ENCODE data around the gene LPAR2. TPM values are rescaled to one million over a fixed set of nuclear protein-coding genes. Genes with fewer than 3 reads are reported as not detected.

LPAR2 gene
- total RNA-seq, 4 donors from 2014 or later = 27.4 to 36.2 (median 32.6) TPM

GRCh38 chr19:19588546-19588945 is 39.5 kb downstream of the LPAR2 start:
- no peaks in the 10 kb centered on the region for H3K27me3 ChIP-seq
- no peak overlapping the region for H3K27ac ChIP-seq
- DNase-seq (ENCODE audit: low spot score in 2 of 2) = no peak
- WGBS = 79% methylated on average over 2 of the region's 2 CpGs
- no peaks in the 10 kb centered on the region for H3K36me3 ChIP-seq
- H3K4me3 ChIP-seq = no peak overlapping the region
- peaks cover 27% of the 10 kb centered on the region for H3K4me1 ChIP-seq
- TF ChIP-seq CTCF (IDR thresholded peaks at IDR 0.05) (no peak), POLR2A (IDR thresholded peaks at IDR 0.05) (no peak), POLR2AphosphoS5 (IDR thresholded peaks at IDR 0.05) (no peak), EP300 (IDR thresholded peaks at IDR 0.05) (no peak)
- H3K9me3 ChIP-seq = no peaks in the 10 kb centered on the region

GRCh38 chr19:19587771-19588170 is 40.2 kb downstream of the LPAR2 start:
- Histone ChIP-seq H3K4me3 (no peak overlapping the region), H3K4me1 (peaks cover 27% of the 10 kb centered on the region), H3K27me3 (no peaks in the 10 kb centered on the region), H3K27ac (no peak overlapping the region), H3K9me3 (no peaks in the 10 kb centered on the region), H3K36me3 (no peaks in the 10 kb centered on the region)
- TF ChIP-seq EP300 (IDR thresholded peaks at IDR 0.05) = no peak
- TF ChIP-seq CTCF (IDR thresholded peaks at IDR 0.05) = no peak
- no peak for TF ChIP-seq POLR2AphosphoS5 (IDR thresholded peaks at IDR 0.05)
- no peak for TF ChIP-seq POLR2A (IDR thresholded peaks at IDR 0.05)
- 97% methylated on average over 5 of the region's 5 CpGs for WGBS
- DNase-seq (ENCODE audit: low spot score in 2 of 2) = no peak

GRCh38 chr19:19584356-19584755 is 43.7 kb downstream of the LPAR2 start:
- 93% methylated on average over 6 of the region's 6 CpGs for WGBS
- no peaks in the 10 kb centered on the region for H3K4me1 ChIP-seq

GRCh38 chr19:19582471-19582870 is 45.5 kb downstream of the LPAR2 start:
- 96% methylated on average over 2 of the region's 6 CpGs for whole genome bisulfite sequencing
- no peak for DNase-seq (ENCODE audit: low spot score in 2 of 2)
- H3K27ac ChIP-seq = no peak overlapping the region
- H3K9me3 ChIP-seq = no peaks in the 10 kb centered on the region
- TF ChIP-seq CTCF (IDR thresholded peaks at IDR 0.05) (no peak), POLR2AphosphoS5 (IDR thresholded peaks at IDR 0.05) (no peak), POLR2A (IDR thresholded peaks at IDR 0.05) (no peak)
- H3K4me3 ChIP-seq = no peak overlapping the region
- no peaks in the 10 kb centered on the region for H3K4me1 ChIP-seq
- H3K36me3 ChIP-seq = no peaks in the 10 kb centered on the region
- no peaks in the 10 kb centered on the region for H3K27me3 ChIP-seq

More at GRCh38 chr19:19584356-19584755, 43.7 kb downstream of the LPAR2 start:
- H3K4me3 ChIP-seq = no peak overlapping the region
- H3K36me3 ChIP-seq = no peaks in the 10 kb centered on the region
- H3K27me3 ChIP-seq = no peaks in the 10 kb centered on the region
- no peak overlapping the region for H3K27ac ChIP-seq
- DNase-seq (ENCODE audit: low spot score in 2 of 2) = no peak
- no peaks in the 10 kb centered on the region for H3K9me3 ChIP-seq
- TF ChIP-seq POLR2AphosphoS5 (IDR thresholded peaks at IDR 0.05) (no peak), EP300 (IDR thresholded peaks at IDR 0.05) (no peak), POLR2A (IDR thresholded peaks at IDR 0.05) (no peak), CTCF (IDR thresholded peaks at IDR 0.05) (no peak)

GRCh38 chr19:19581391-19581790 is 46.6 kb downstream of the LPAR2 start:
- Histone ChIP-seq H3K4me1 (no peaks in the 10 kb centered on the region), H3K9me3 (no peaks in the 10 kb centered on the region), H3K27me3 (no peaks in the 10 kb centered on the region), H3K27ac (no peak overlapping the region), H3K4me3 (no peak overlapping the region), H3K36me3 (no peaks in the 10 kb centered on the region)
- TF ChIP-seq CTCF (IDR thresholded peaks at IDR 0.05) (no peak), POLR2A (IDR thresholded peaks at IDR 0.05) (no peak), POLR2AphosphoS5 (IDR thresholded peaks at IDR 0.05) (no peak), EP300 (IDR thresholded peaks at IDR 0.05) (no peak)
- no peak for DNase-seq (ENCODE audit: low spot score in 2 of 2)
- WGBS = 93% methylated on average over 13 of the region's 13 CpGs

Data from suprapubic skin (tissue), 4 donors.